ENCODE results near the gene HOXD13.

The HOXD13 gene

GRCh38 chr2:176092270-176093144 lies at the start of gene HOXD13:
TSS of gene HOXD13 (plus strand) at chr2:176092721. CDS start at chr2:176092891, 170 bp downstream.
- no peak for DNase-seq (ENCODE audit: low spot score)

GRCh38 chr2:176056406-176056805 lies 36.1 kb upstream of the HOXD13 start:
- no peak for DNase-seq (ENCODE audit: low spot score)

- DNase-seq (ENCODE audit: low spot score) = no peak
Observed at GRCh38 chr2:176063958-176064357, 28.6 kb upstream of the HOXD13 start.

GRCh38 chr2:176066645-176067588 lies 25.6 kb upstream of the HOXD13 start:
- no peak for DNase-seq (ENCODE audit: low spot score)

GRCh38 chr2:176067589-176068418 lies 24.7 kb upstream of the HOXD13 start:
- DNase-seq (ENCODE audit: low spot score) = no peak

- no peak for DNase-seq (ENCODE audit: low spot score)
Observed at GRCh38 chr2:176068419-176068832, 24.1 kb upstream of the HOXD13 start.

- DNase-seq (ENCODE audit: low spot score) = no peak
Observed at GRCh38 chr2:176071330-176072291, 20.9 kb upstream of the HOXD13 start.

GRCh38 chr2:176072292-176072669 lies 20.2 kb upstream of the HOXD13 start:
- DNase-seq (ENCODE audit: low spot score) = no peak

- DNase-seq (ENCODE audit: low spot score) = no peak
Observed at GRCh38 chr2:176072951-176073904, 19.3 kb upstream of the HOXD13 start.

- no peak for DNase-seq (ENCODE audit: low spot score)
Observed at GRCh38 chr2:176074919-176075425, 17.5 kb upstream of the HOXD13 start.

- no peak for DNase-seq (ENCODE audit: low spot score)
Observed at GRCh38 chr2:176075481-176075880, 17.0 kb upstream of the HOXD13 start.

- DNase-seq (ENCODE audit: low spot score) = no peak
Observed at GRCh38 chr2:176076063-176076462, 16.5 kb upstream of the HOXD13 start.

- no peak for DNase-seq (ENCODE audit: low spot score)
Observed at GRCh38 chr2:176076796-176077195, 15.7 kb upstream of the HOXD13 start.

GRCh38 chr2:176078541-176079284 lies 13.8 kb upstream of the HOXD13 start:
- DNase-seq (ENCODE audit: low spot score) = no peak

GRCh38 chr2:176079285-176079830 lies 13.2 kb upstream of the HOXD13 start:
- DNase-seq (ENCODE audit: low spot score) = no peak

- DNase-seq (ENCODE audit: low spot score) = peak; percentile 77
Observed at GRCh38 chr2:176079831-176080539, 12.5 kb upstream of the HOXD13 start.

- no peak for DNase-seq (ENCODE audit: low spot score)
Observed at GRCh38 chr2:176080540-176081375, 11.8 kb upstream of the HOXD13 start.

All from AG08396 (cell line).